LNCaP clone FGC (cell line): ENCODE measurements around the gene BRI3BP.

Source experiments
- DNase-seq: peaks from one replicate; pipeline ENCODE4 v3.0.0-alpha.2; 2011; ENCODE audit warnings: low read depth
- H3K4me3 ChIP-seq: 2 replicates; pipeline ENCODE4 v1.5.1; 2011; ENCODE audit warnings: mild to moderate bottlenecking, low read depth, low read length, control low read depth
- CTCF ChIP-seq: IDR thresholded peaks from 2 replicates; pipeline ENCODE4 v1.5.1; 2012; ENCODE audit warnings: mild to moderate bottlenecking; ENCODE audit not compliant: control insufficient read depth, insufficient read depth; ENCODE audit errors: extremely low read depth

Gene BRI3BP

GRCh38 chr12:124952295-124952694, 41.1 kb upstream of the BRI3BP start:
- no peak for TF ChIP-seq CTCF
- H3K4me3 ChIP-seq, result no peak overlapping the region
- no peak for DNase-seq

GRCh38 chr12:124952801-124953200, 40.6 kb upstream of the BRI3BP start:
- no peak for DNase-seq
- H3K4me3 ChIP-seq, result no peak overlapping the region
- TF ChIP-seq CTCF, result no peak

GRCh38 chr12:124953689-124954405, 39.6 kb upstream of the BRI3BP start:
- TF ChIP-seq CTCF, result no peak
- H3K4me3 ChIP-seq, result no peak overlapping the region

GRCh38 chr12:124954771-124955170, 38.7 kb upstream of the BRI3BP start:
- no peak for TF ChIP-seq CTCF
- no peak for DNase-seq
- H3K4me3 ChIP-seq, result no peak overlapping the region

More at GRCh38 chr12:124953689-124954405, 39.6 kb upstream of the BRI3BP start:
- no peak for DNase-seq

- DNase-seq, result no peak
- no peak overlapping the region for H3K4me3 ChIP-seq
- no peak for TF ChIP-seq CTCF
Observed at GRCh38 chr12:124956571-124956970, 36.9 kb upstream of the BRI3BP start.

GRCh38 chr12:124961055-124961454, 32.4 kb upstream of the BRI3BP start:
- DNase-seq, result no peak
- H3K4me3 ChIP-seq, result no peak overlapping the region
- TF ChIP-seq CTCF, result no peak

- no peak for TF ChIP-seq CTCF
- no peak overlapping the region for H3K4me3 ChIP-seq
Observed at GRCh38 chr12:124963211-124963610, 30.2 kb upstream of the BRI3BP start.

More at GRCh38 chr12:124963211-124963610, 30.2 kb upstream of the BRI3BP start:
- DNase-seq, result no peak
